ENCODE measurements around the gene ALG1.
"Not testable (repeated sequence)": the region's sequence is repeated elsewhere in the genome, so short reads cannot be mapped to it uniquely, and the experiment has no call there.

DNA sequence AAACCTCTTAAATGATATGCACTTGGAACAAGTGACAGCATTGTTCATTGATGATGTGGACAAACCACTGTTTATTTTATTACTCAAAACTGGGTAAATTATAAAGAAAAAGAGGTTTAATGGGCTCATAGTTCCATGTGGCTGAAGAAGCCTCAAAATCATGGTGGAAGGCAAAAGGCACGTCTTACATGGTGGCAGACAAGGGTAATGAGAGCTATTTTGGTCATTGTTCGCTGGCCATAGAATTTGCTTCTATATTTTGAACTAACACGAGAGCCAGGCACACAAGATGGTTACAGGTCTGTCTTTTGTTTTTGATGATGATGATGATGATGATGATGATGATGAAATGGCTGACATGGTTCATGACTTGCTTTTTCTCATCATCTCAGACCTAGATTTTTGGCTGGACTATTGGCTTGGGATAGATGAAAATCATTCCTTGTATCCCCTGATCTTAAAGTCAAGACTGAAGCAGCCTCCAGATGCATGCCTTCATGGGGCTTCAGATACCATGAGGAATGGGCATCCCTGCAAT, 59.9 kb downstream of the ALG1 start:
- TF ChIP-seq, protein P1, sequence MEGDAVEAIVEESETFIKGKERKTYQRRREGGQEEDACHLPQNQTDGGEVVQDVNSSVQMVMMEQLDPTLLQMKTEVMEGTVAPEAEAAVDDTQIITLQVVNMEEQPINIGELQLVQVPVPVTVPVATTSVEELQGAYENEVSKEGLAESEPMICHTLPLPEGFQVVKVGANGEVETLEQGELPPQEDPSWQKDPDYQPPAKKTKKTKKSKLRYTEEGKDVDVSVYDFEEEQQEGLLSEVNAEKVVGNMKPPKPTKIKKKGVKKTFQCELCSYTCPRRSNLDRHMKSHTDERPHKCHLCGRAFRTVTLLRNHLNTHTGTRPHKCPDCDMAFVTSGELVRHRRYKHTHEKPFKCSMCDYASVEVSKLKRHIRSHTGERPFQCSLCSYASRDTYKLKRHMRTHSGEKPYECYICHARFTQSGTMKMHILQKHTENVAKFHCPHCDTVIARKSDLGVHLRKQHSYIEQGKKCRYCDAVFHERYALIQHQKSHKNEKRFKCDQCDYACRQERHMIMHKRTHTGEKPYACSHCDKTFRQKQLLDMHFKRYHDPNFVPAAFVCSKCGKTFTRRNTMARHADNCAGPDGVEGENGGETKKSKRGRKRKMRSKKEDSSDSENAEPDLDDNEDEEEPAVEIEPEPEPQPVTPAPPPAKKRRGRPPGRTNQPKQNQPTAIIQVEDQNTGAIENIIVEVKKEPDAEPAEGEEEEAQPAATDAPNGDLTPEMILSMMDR (IDR thresholded peaks at IDR 0.05; ENCODE audit: insufficient read depth, low read depth, low read length) = not testable (repeated sequence)
- TF ChIP-seq EZH2 (IDR thresholded peaks at IDR 0.05; ENCODE audit: insufficient read depth, low read length) = not testable (repeated sequence)

Data from astrocyte (in vitro differentiated cells and primary cell).